ENCODE measurements around the gene FAM180A. TPM values are rescaled to one million over a fixed set of nuclear protein-coding genes. Genes with fewer than 3 reads are reported as not detected.

FAM180A gene
- total and polyA plus RNA-seq, 2 donors (not counting 1 experiment from before 2014, with no cell fraction given): not detected

GRCh38 chr7:135786911-135787310 is 38.3 kb upstream of the FAM180A start:
- Histone ChIP-seq H3K79me2 (ENCODE audit: control insufficient read depth, insufficient read depth, low read length) (no peaks in the 10 kb centered on the region), H3K9ac (ENCODE audit: low read length) (no peak overlapping the region), H3K27ac (ENCODE audit: low read length in 2 of 2) (no peak overlapping the region), H3K27me3 (replicated peaks in 1 of 4; ENCODE audit: control extremely low read depth in 1 of 4, control insufficient read depth in 3 of 4, insufficient read depth in 4 of 4, low read length in 3 of 4) (peaks cover 0 to 10% (median 0%) of the 10 kb centered on the region in 4 experiments), H3K4me3 (ENCODE audit: control extremely low read depth in 1 of 5, extremely low read depth in 1 of 5, insufficient read depth in 1 of 5, low read depth in 2 of 5, low read length in 4 of 5) (no peak overlapping the region), H3K4me2 (replicated peaks; ENCODE audit: low read depth, low read length, poor library complexity, severe bottlenecking) (no peak overlapping the region), H3K36me3 (replicated peaks in 1 of 2; ENCODE audit: control extremely low read depth in 1 of 2, control insufficient read depth in 1 of 2, extremely low read depth in 1 of 2, insufficient read depth in 2 of 2, low read length in 1 of 2) (no peaks in the 10 kb centered on the region), H4K20me1 (ENCODE audit: control insufficient read depth, insufficient read depth, low read length, poor library complexity, severe bottlenecking) (no peaks in the 10 kb centered on the region), H3K9me3 (ENCODE audit: control extremely low read depth in 1 of 3, control insufficient read depth in 2 of 3, insufficient read depth in 1 of 3, low read length in 2 of 3) (no peaks in the 10 kb centered on the region), H3K4me1 (ENCODE audit: control insufficient read depth in 2 of 2, insufficient read depth in 2 of 2, low read length in 2 of 2) (no peaks in the 10 kb centered on the region), H2AFZ (ENCODE audit: insufficient read depth, low read depth, low read length, poor library complexity, severe bottlenecking) (no peak overlapping the region)
- no CpG with 5 or more reads among the region's 3 CpGs for WGBS (ENCODE audit: insufficient coverage)
- ChIA-PET POLR2A (no interaction called here), CTCF (no interaction called here)
- Mint-ChIP-seq H3K27me3 (peaks cover 40% of the 10 kb centered on the region), H3K27ac (no peak overlapping the region), H3K4me1 (no peaks in the 10 kb centered on the region), H3K9me3 (ENCODE audit: insufficient read depth) (no peaks in the 10 kb centered on the region), H3K4me3 (no peak overlapping the region)
- no peak for TF ChIP-seq EZH2 (IDR thresholded peaks at IDR 0.05; ENCODE audit: borderline replicate concordance, insufficient read depth, low read depth, low read length, poor library complexity, severe bottlenecking)
- TF ChIP-seq, protein P1, sequence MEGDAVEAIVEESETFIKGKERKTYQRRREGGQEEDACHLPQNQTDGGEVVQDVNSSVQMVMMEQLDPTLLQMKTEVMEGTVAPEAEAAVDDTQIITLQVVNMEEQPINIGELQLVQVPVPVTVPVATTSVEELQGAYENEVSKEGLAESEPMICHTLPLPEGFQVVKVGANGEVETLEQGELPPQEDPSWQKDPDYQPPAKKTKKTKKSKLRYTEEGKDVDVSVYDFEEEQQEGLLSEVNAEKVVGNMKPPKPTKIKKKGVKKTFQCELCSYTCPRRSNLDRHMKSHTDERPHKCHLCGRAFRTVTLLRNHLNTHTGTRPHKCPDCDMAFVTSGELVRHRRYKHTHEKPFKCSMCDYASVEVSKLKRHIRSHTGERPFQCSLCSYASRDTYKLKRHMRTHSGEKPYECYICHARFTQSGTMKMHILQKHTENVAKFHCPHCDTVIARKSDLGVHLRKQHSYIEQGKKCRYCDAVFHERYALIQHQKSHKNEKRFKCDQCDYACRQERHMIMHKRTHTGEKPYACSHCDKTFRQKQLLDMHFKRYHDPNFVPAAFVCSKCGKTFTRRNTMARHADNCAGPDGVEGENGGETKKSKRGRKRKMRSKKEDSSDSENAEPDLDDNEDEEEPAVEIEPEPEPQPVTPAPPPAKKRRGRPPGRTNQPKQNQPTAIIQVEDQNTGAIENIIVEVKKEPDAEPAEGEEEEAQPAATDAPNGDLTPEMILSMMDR (IDR thresholded peaks at IDR 0.05): no peak
- DNase-seq (no peak), ATAC-seq (ENCODE audit: low read depth) (no peak)
- intact Hi-C loops (cut with micrococcal nuclease): no loop called here

DNA sequence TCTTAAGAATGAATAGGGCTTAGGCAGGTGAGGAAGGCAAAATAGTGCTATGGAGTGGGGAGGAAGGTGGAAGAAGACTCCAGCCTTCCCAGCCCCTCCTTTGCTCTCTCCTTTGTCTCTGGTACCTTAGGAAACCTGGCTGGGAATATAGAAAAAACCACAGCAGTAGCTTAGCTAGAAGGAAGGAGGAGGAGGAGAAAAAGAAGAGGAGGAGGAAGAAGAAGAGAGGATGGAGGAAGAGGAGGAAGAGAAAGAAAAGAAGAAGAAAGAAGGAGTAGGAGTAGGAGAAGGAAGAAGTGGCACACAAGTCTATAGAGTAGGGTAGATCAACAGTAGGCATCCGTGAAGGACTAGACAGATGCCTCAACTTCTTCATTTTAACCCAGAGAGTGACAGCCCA is 36.5 kb upstream of the FAM180A start:
- TF ChIP-seq, protein P1 (IDR thresholded peaks at IDR 0.05): no peak
- no peak for TF ChIP-seq EZH2 (IDR thresholded peaks at IDR 0.05; ENCODE audit: borderline replicate concordance, insufficient read depth, low read depth, low read length, poor library complexity, severe bottlenecking)

More for the DNA sequence above, 36.5 kb upstream of the FAM180A start:
- DNase-seq (no peak), ATAC-seq (ENCODE audit: low read depth) (no peak)
- Histone ChIP-seq H3K9me3 (ENCODE audit: control extremely low read depth in 1 of 3, control insufficient read depth in 2 of 3, insufficient read depth in 1 of 3, low read length in 2 of 3) (no peaks in the 10 kb centered on the region), H3K27me3 (replicated peaks in 1 of 4; ENCODE audit: control extremely low read depth in 1 of 4, control insufficient read depth in 3 of 4, insufficient read depth in 4 of 4, low read length in 3 of 4) (peaks cover 0 to 10% (median 0%) of the 10 kb centered on the region in 4 experiments), H3K4me3 (ENCODE audit: control extremely low read depth in 1 of 5, extremely low read depth in 1 of 5, insufficient read depth in 1 of 5, low read depth in 2 of 5, low read length in 4 of 5) (no peak overlapping the region), H3K36me3 (replicated peaks in 1 of 2; ENCODE audit: control extremely low read depth in 1 of 2, control insufficient read depth in 1 of 2, extremely low read depth in 1 of 2, insufficient read depth in 2 of 2, low read length in 1 of 2) (no peaks in the 10 kb centered on the region), H3K9ac (ENCODE audit: low read length) (no peak overlapping the region), H3K4me2 (replicated peaks; ENCODE audit: low read depth, low read length, poor library complexity, severe bottlenecking) (no peak overlapping the region), H3K79me2 (ENCODE audit: control insufficient read depth, insufficient read depth, low read length) (no peaks in the 10 kb centered on the region), H4K20me1 (ENCODE audit: control insufficient read depth, insufficient read depth, low read length, poor library complexity, severe bottlenecking) (no peaks in the 10 kb centered on the region), H2AFZ (ENCODE audit: insufficient read depth, low read depth, low read length, poor library complexity, severe bottlenecking) (no peak overlapping the region), H3K4me1 (ENCODE audit: control insufficient read depth in 2 of 2, insufficient read depth in 2 of 2, low read length in 2 of 2) (no peaks in the 10 kb centered on the region), H3K27ac (ENCODE audit: low read length in 2 of 2) (no peak overlapping the region)
- ChIA-PET CTCF (no interaction called here), POLR2A (no interaction called here)
- Mint-ChIP-seq H3K27ac (no peak overlapping the region), H3K27me3 (peaks cover 35% of the 10 kb centered on the region), H3K9me3 (ENCODE audit: insufficient read depth) (no peaks in the 10 kb centered on the region), H3K4me3 (no peak overlapping the region), H3K4me1 (no peaks in the 10 kb centered on the region)
- intact Hi-C loops (cut with micrococcal nuclease): no loop called here
- WGBS (ENCODE audit: insufficient coverage): no CpG with 5 or more reads among the region's 1 CpG

All from B cell (primary cell).